SK-N-SH (cell line): ENCODE results near the gene PLCB3. TPM values are rescaled to one million over a fixed set of nuclear protein-coding genes. Genes with fewer than 3 reads are reported as not detected.

Source experiments
- CTCF ChIA-PET: fragments of 300-600, 350-600 bp; formaldehyde crosslinking; extraction: SDS; loops from one replicate; lab custom pipeline; 2021; lab: Yijun Ruan, JAX
- POLR2A ChIA-PET: fragments of 350-600 bp; sonication (Branson Sonifier 250); formaldehyde crosslinking; extraction: SDS; loops from one replicate; lab custom pipeline; 2020; ENCODE audit warnings: antibody characterized with exemption, inconsistent platforms; lab: Yijun Ruan, JAX
- DNase-seq: peaks from one replicate; pipeline ENCODE4 v3.0.0; 2012
- H2AFZ ChIP-seq: fragments of 200-600 bp; sonication (generic); 2 replicates; pipeline ENCODE4 v1.8.1; 2016; ENCODE audit warnings: antibody characterized with exemption, mild to moderate bottlenecking, low read depth
- H3F3A ChIP-seq: fragments of 200-600 bp; sonication (generic); replicated peaks from 2 replicates; pipeline ENCODE3; 2016; ENCODE audit warnings: antibody characterized with exemption, mild to moderate bottlenecking; ENCODE audit not compliant: insufficient read depth
- H3K27ac ChIP-seq, 2 experiments: fragments of 200-500 bp in 1 of 2; fragments of 200-600 bp in 1 of 2; sonication (Bioruptor generic) in 1 of 2; sonication (generic), shearing (Covaris generic) in 1 of 2; 2 replicates each; pipeline versions ENCODE4 v1.5.1 to v1.6.1; 2014 to 2016; ENCODE audit warnings: low read depth in 2 of 2, inconsistent platforms in 1 of 2, low read length in 1 of 2, mild to moderate bottlenecking in 1 of 2, mixed read lengths in 1 of 2
- H3K27me3 ChIP-seq: fragments of 200-600 bp; sonication (generic), shearing (Covaris generic); 2 replicates; pipeline ENCODE4 v1.6.1; 2016; ENCODE audit warnings: mixed run types; ENCODE audit not compliant: insufficient read depth
- H3K36me3 ChIP-seq, 2 experiments: fragments of 200-500 bp in 1 of 2; fragments of 200-600 bp in 1 of 2; sonication (Bioruptor generic) in 1 of 2; sonication (generic) in 1 of 2; replicated peaks in 1 of 2; 2 replicates each; pipeline versions ENCODE3 to v1.5.1; 2014 to 2016; ENCODE audit warnings: low read length in 1 of 2, mild to moderate bottlenecking in 1 of 2; ENCODE audit not compliant: insufficient read depth in 2 of 2, control insufficient read depth in 1 of 2
- H3K4me1 ChIP-seq, 2 experiments: fragments of 200-500 bp in 1 of 2; fragments of 200-600 bp in 1 of 2; sonication (Bioruptor generic) in 1 of 2; sonication (generic), shearing (Covaris generic) in 1 of 2; 2 replicates each; pipeline versions ENCODE4 v1.5.1 to v1.6.1; 2014 to 2016; ENCODE audit warnings: low read depth in 1 of 2, low read length in 1 of 2, mixed run types in 1 of 2; ENCODE audit not compliant: insufficient read depth in 2 of 2, control insufficient read depth in 1 of 2
- H3K4me2 ChIP-seq: fragments of 200-600 bp; sonication (generic), shearing (Covaris generic); 2 replicates; pipeline ENCODE4 v1.6.1; 2017; ENCODE audit warnings: mixed run types
- H3K4me3 ChIP-seq, 2 experiments: fragments of 200-500 bp in 1 of 2; fragments of 200-600 bp in 1 of 2; sonication (Bioruptor generic) in 1 of 2; sonication (generic), shearing (Covaris generic) in 1 of 2; 2 replicates each; pipeline versions ENCODE4 v1.5.1 to v1.8.1; 2014 to 2016; ENCODE audit warnings: low read depth in 2 of 2, inconsistent platforms in 1 of 2, low read length in 1 of 2, mild to moderate bottlenecking in 1 of 2, mixed read lengths in 1 of 2, moderate library complexity in 1 of 2
- H3K79me2 ChIP-seq: fragments of 200-600 bp; sonication (generic); 2 replicates; pipeline ENCODE4 v1.8.1; 2017; ENCODE audit warnings: mild to moderate bottlenecking; ENCODE audit not compliant: insufficient read depth
- H3K9ac ChIP-seq: fragments of 200-600 bp; sonication (generic); 2 replicates; pipeline ENCODE4 v1.6.1; 2017; ENCODE audit warnings: mixed run types
- H3K9me2 ChIP-seq: fragments of 200-600 bp; sonication (generic); 2 replicates; pipeline ENCODE4 v1.6.1; 2017; ENCODE audit warnings: mixed run types
- H3K9me3 ChIP-seq: fragments of 200-600 bp; sonication (generic); 2 replicates; pipeline ENCODE4 v1.6.1; 2017; ENCODE audit warnings: mixed run types, mild to moderate bottlenecking, moderate library complexity
- H4K20me1 ChIP-seq: fragments of 200-600 bp; sonication (generic); 2 replicates; pipeline ENCODE4 v1.6.1; 2017; ENCODE audit warnings: mild to moderate bottlenecking, mixed run types; ENCODE audit not compliant: insufficient read depth
- EP300 ChIP-seq, 2 experiments: IDR thresholded peaks; 2 replicates each; pipeline versions ENCODE4 v1.4.0 to v1.6.1; 2012; ENCODE audit warnings: borderline replicate concordance in 1 of 2, low read depth in 1 of 2, low read length in 1 of 2
- EZH2phosphoT487 ChIP-seq: fragments of 200-600 bp; sonication (generic); IDR thresholded peaks from 2 replicates; pipeline ENCODE4 v1.6.1; 2017; ENCODE audit warnings: low read depth, mixed run types, mild to moderate bottlenecking, antibody characterized with exemption, moderate library complexity, borderline replicate concordance
- FOXJ3 ChIP-seq: sonication (generic); formaldehyde crosslinking; IDR thresholded peaks from 2 replicates; pipeline ENCODE4 v1.5.1; 2020; ENCODE audit warnings: mild to moderate bottlenecking, missing genetic modification reagents
- GATA2 ChIP-seq: sonication (generic); formaldehyde crosslinking; IDR thresholded peaks from 2 replicates; pipeline ENCODE4 v1.5.0; 2020; ENCODE audit warnings: mild to moderate bottlenecking, missing genetic modification reagents
- JUND ChIP-seq: IDR thresholded peaks from 2 replicates; pipeline ENCODE4 v1.4.0; 2012
- MEF2A ChIP-seq: IDR thresholded peaks from 2 replicates; pipeline ENCODE4 v1.4.0; 2012; ENCODE audit warnings: low read depth, borderline replicate concordance
- MXI1 ChIP-seq: IDR thresholded peaks from 2 replicates; pipeline ENCODE4 v1.6.1; 2012; ENCODE audit warnings: mild to moderate bottlenecking, low read depth, low read length, improper control_type of control experiment
- NFIC ChIP-seq: IDR thresholded peaks from 2 replicates; pipeline ENCODE4 v1.4.0; 2012; ENCODE audit warnings: borderline replicate concordance
- NRF1 ChIP-seq: IDR thresholded peaks from 2 replicates; pipeline ENCODE4 v1.6.1; 2012; ENCODE audit warnings: low read depth, mild to moderate bottlenecking, low read length
- RFX5 ChIP-seq: IDR thresholded peaks from 2 replicates; pipeline ENCODE4 v1.6.1; 2012; ENCODE audit warnings: mild to moderate bottlenecking, improper control_type of control experiment, low read length
- RXRA ChIP-seq: IDR thresholded peaks from 2 replicates; pipeline ENCODE4 v1.4.0; 2012; ENCODE audit warnings: low read depth, mild to moderate bottlenecking, borderline replicate concordance
- SIN3A ChIP-seq: IDR thresholded peaks from 2 replicates; pipeline ENCODE4 v1.6.1; 2012; ENCODE audit warnings: low read depth, mild to moderate bottlenecking, low read length, moderate library complexity, borderline replicate concordance
- TAF1 ChIP-seq: IDR thresholded peaks from 2 replicates; pipeline ENCODE4 v1.6.1; 2012; ENCODE audit warnings: low read depth, mild to moderate bottlenecking, low read length, moderate library complexity, borderline replicate concordance
- TEAD4 ChIP-seq: IDR thresholded peaks from 2 replicates; pipeline ENCODE4 v1.4.0; 2012; ENCODE audit warnings: mild to moderate bottlenecking, borderline replicate concordance; ENCODE audit not compliant: insufficient read depth
- USF1 ChIP-seq: IDR thresholded peaks from 2 replicates; pipeline ENCODE4 v1.4.0; 2012; ENCODE audit warnings: low read depth, borderline replicate concordance
- YY1 ChIP-seq: IDR thresholded peaks from 2 replicates; pipeline ENCODE4 v1.4.0; 2012; ENCODE audit warnings: low read depth, mild to moderate bottlenecking
- WGBS: methylation state at CpG from one replicate; pipeline ENCODE4 v1.1.6; 2017; ENCODE audit warnings: low lambda C conversion rate; 5-methylcytosine and 5-hydroxymethylcytosine counted together
- polyA plus RNA-seq, 3 experiments: library from polyadenylated mRNA; depleted of rRNA; stranded (reverse); fragments of >200 nt; gene quantifications; 2 replicates each; pipeline ENCODE4 v1.2.3, GENCODE V29; 2012
- TF ChIP-seq, protein P1 (sequence below): IDR thresholded peaks from 2 replicates; pipeline ENCODE4 v1.4.0; 2012; ENCODE audit warnings: low read depth
- TF ChIP-seq, protein P2 (sequence below): fragments of 200-600 bp; sonication (generic); IDR thresholded peaks from 2 replicates; pipeline ENCODE4 v1.6.1; 2017; ENCODE audit warnings: antibody characterized with exemption, mild to moderate bottlenecking, moderate library complexity
- TF ChIP-seq, protein P3 (sequence below): fragments of 150-350 bp; IDR thresholded peaks from 2 replicates; pipeline ENCODE4 v1.6.1; 2017; ENCODE audit warnings: antibody characterized with exemption, low read length, low read depth, borderline replicate concordance

Gene PLCB3
- polyA plus RNA-seq, 1 of the 3 experiments (the other 2 are of a cell fraction) = 30.4 TPM

GRCh38 chr11:64247729-64248531 lies 3.4 kb upstream of the PLCB3 start:
- Histone ChIP-seq H3K9me3 (no peaks in the 10 kb centered on the region), H2AFZ (no peak overlapping the region), H3K9me2 (no peaks in the 10 kb centered on the region), H3F3A (peaks cover 11% of the 10 kb centered on the region)
- TF ChIP-seq TEAD4 (no peak), MXI1 (no peak), YY1 (no peak), EP300 (IDR thresholded peaks at IDR 0.05; ENCODE audit: borderline replicate concordance in 1 of 2, low read depth in 1 of 2, low read length in 1 of 2) (no peak), RFX5 (no peak), FOXJ3 (CRISPR knock-in tag) (no peak), TAF1 (no peak), NFIC (no peak), EZH2phosphoT487 (no peak), MEF2A (no peak), RXRA (no peak), USF1 (no peak), JUND (no peak), NRF1 (no peak), SIN3A (no peak), GATA2 (no peak)
- TF ChIP-seq, protein P1, sequence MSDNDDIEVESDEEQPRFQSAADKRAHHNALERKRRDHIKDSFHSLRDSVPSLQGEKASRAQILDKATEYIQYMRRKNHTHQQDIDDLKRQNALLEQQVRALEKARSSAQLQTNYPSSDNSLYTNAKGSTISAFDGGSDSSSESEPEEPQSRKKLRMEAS = no peak
- TF ChIP-seq, protein P2, sequence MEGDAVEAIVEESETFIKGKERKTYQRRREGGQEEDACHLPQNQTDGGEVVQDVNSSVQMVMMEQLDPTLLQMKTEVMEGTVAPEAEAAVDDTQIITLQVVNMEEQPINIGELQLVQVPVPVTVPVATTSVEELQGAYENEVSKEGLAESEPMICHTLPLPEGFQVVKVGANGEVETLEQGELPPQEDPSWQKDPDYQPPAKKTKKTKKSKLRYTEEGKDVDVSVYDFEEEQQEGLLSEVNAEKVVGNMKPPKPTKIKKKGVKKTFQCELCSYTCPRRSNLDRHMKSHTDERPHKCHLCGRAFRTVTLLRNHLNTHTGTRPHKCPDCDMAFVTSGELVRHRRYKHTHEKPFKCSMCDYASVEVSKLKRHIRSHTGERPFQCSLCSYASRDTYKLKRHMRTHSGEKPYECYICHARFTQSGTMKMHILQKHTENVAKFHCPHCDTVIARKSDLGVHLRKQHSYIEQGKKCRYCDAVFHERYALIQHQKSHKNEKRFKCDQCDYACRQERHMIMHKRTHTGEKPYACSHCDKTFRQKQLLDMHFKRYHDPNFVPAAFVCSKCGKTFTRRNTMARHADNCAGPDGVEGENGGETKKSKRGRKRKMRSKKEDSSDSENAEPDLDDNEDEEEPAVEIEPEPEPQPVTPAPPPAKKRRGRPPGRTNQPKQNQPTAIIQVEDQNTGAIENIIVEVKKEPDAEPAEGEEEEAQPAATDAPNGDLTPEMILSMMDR = no peak
- TF ChIP-seq, protein P3, sequence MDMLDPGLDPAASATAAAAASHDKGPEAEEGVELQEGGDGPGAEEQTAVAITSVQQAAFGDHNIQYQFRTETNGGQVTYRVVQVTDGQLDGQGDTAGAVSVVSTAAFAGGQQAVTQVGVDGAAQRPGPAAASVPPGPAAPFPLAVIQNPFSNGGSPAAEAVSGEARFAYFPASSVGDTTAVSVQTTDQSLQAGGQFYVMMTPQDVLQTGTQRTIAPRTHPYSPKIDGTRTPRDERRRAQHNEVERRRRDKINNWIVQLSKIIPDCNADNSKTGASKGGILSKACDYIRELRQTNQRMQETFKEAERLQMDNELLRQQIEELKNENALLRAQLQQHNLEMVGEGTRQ = no peak
- TF ChIP-seq, all 33 proteins: peak for 0
- Histone ChIP-seq H3K27ac (peak overlapping the region; percentile 96 to 98; a peak in 3 of 4 replicates), H3K4me2 (peak overlapping the region; percentile 100; the same call in 1 of the 2 replicates), H3K36me3 (peaks cover 10 to 14% of the 10 kb centered on the region in 2 experiments), H3K27me3 (no peaks in the 10 kb centered on the region), H4K20me1 (peaks cover 4% of the 10 kb centered on the region), H3K9ac (peak overlapping the region; percentile 91; the same call in 1 of the 2 replicates), H3K4me1 (peaks cover 12 to 49% of the 10 kb centered on the region in 2 experiments; a peak in 2 of 4 replicates), H3K79me2 (peaks cover 49% of the 10 kb centered on the region), H3K4me3 (peak overlapping the region; percentile 92 to 98; a peak in 3 of 4 replicates)
- WGBS = 58% methylated on average over 25 of the region's 31 CpGs
- ChIA-PET CTCF (interaction anchor here (0.7 to 4.6 kb wide), 7 partner anchors 15 to 54 kb away, joined by 3 to 89 read pairs (median 6); no protein-coding TSS in a partner anchor), POLR2A (interaction anchor here (0.6 to 12.4 kb wide), 3 partner anchors 16 to 125 kb away, joined by 7 to 112 read pairs (median 41); no protein-coding TSS in a partner anchor)
- no peak for DNase-seq
